HEK293 (cell line): ENCODE data around the gene TMEM45A.

ENCODE experiments used
- CTCF ChIA-PET: fragments of 350-600 bp; formaldehyde crosslinking; extraction: SDS; loops from one replicate; lab custom pipeline; 2021; ENCODE audit warnings: antibody characterized with exemption; lab: Yijun Ruan, JAX
- POLR2A ChIA-PET: fragments of 300-600 bp; formaldehyde crosslinking; extraction: SDS; loops from one replicate; lab custom pipeline; 2020; ENCODE audit warnings: antibody characterized with exemption, inconsistent platforms; lab: Yijun Ruan, JAX
- H3K27ac ChIP-seq: fragments of 200-500 bp; sonication (Bioruptor generic); 2 replicates; pipeline ENCODE4 v1.5.1; 2014; ENCODE audit warnings: low read depth, low read length, control low read depth, inconsistent platforms; ENCODE audit errors: extremely low read depth
- H3K36me3 ChIP-seq, 2 experiments: fragments of 200-500 bp in 1 of 2; sonication (Bioruptor generic) in 1 of 2; 1 replicate in 1 of 2; 2 replicates in 1 of 2; pipeline ENCODE4 v1.5.1; 2014 to 2017; ENCODE audit warnings: inconsistent platforms in 2 of 2, low read length in 2 of 2; ENCODE audit not compliant: control insufficient read depth in 2 of 2, insufficient read depth in 1 of 2
- H3K4me1 ChIP-seq: fragments of 200-500 bp; sonication (Bioruptor generic); 2 replicates; pipeline ENCODE4 v1.5.1; 2014; ENCODE audit warnings: mild to moderate bottlenecking, low read length, inconsistent platforms; ENCODE audit not compliant: control insufficient read depth, insufficient read depth
- H3K4me3 ChIP-seq: 2 replicates; pipeline ENCODE4 v1.5.1; 2011; ENCODE audit warnings: low read depth, mild to moderate bottlenecking, control low read depth, low read length, moderate library complexity
- H3K9me3 ChIP-seq: fragments of 200-500 bp; sonication (Bioruptor generic); 2 replicates; pipeline ENCODE4 v1.5.1; 2014; ENCODE audit warnings: low read depth, low read length, inconsistent platforms; ENCODE audit not compliant: control insufficient read depth, insufficient read depth
- GFI1B ChIP-seq: fragments of 450-650 bp; formaldehyde crosslinking; IDR thresholded peaks from 2 replicates; pipeline ENCODE4 v1.5.1; 2016; ENCODE audit warnings: missing biosample characterization, missing genetic modification characterization
- IKZF3 ChIP-seq: fragments of 450-650 bp; IDR thresholded peaks from 2 replicates; pipeline ENCODE4 v1.5.0; 2018; ENCODE audit warnings: missing biosample characterization, mild to moderate bottlenecking, missing genetic modification characterization, moderate library complexity
- KLF7 ChIP-seq: fragments of 450-650 bp; formaldehyde crosslinking; IDR thresholded peaks from 2 replicates; pipeline ENCODE4 v1.5.1; 2016; ENCODE audit warnings: missing biosample characterization, missing genetic modification characterization, borderline replicate concordance
- KLF8 ChIP-seq: fragments of 450-650 bp; formaldehyde crosslinking; IDR thresholded peaks from 2 replicates; pipeline ENCODE4 v1.5.1; 2016; ENCODE audit warnings: missing biosample characterization, missing genetic modification characterization
- MYNN ChIP-seq: fragments of 450-650 bp; formaldehyde crosslinking; IDR thresholded peaks from 2 replicates; pipeline ENCODE4 v1.5.1; 2016; ENCODE audit warnings: missing biosample characterization, missing genetic modification characterization, borderline replicate concordance
- SP7 ChIP-seq: fragments of 450-650 bp; formaldehyde crosslinking; IDR thresholded peaks from 2 replicates; pipeline ENCODE4 v1.5.1; 2016; ENCODE audit warnings: missing biosample characterization, missing genetic modification characterization
- ZBTB48 ChIP-seq: fragments of 450-650 bp; formaldehyde crosslinking; IDR thresholded peaks from 2 replicates; pipeline ENCODE4 v1.5.1; 2016; ENCODE audit warnings: missing biosample characterization, missing genetic modification characterization
- ZIC2 ChIP-seq: fragments of 450-650 bp; formaldehyde crosslinking; IDR thresholded peaks from 2 replicates; pipeline ENCODE4 v1.5.1; 2016; ENCODE audit warnings: missing biosample characterization, missing genetic modification characterization
- ZNF10 ChIP-seq: fragments of 450-650 bp; formaldehyde crosslinking; IDR thresholded peaks from 2 replicates; pipeline ENCODE4 v1.5.1; 2017; ENCODE audit warnings: missing biosample characterization, missing genetic modification characterization
- ZNF24 ChIP-seq: fragments of 450-650 bp; formaldehyde crosslinking; IDR thresholded peaks from 2 replicates; pipeline ENCODE4 v1.5.1; 2016; ENCODE audit warnings: missing biosample characterization, missing genetic modification characterization
- ZNF292 ChIP-seq: fragments of 450-650 bp; formaldehyde crosslinking; IDR thresholded peaks from 2 replicates; pipeline ENCODE4 v1.5.1; 2016; ENCODE audit warnings: low read depth, missing biosample characterization, missing genetic modification characterization, borderline replicate concordance
- ZNF335 ChIP-seq: fragments of 450-650 bp; formaldehyde crosslinking; conservative IDR thresholded peaks from 2 replicates; pipeline ENCODE4 v1.5.1; 2016; ENCODE audit warnings: missing biosample characterization, missing genetic modification characterization
- ZNF433 ChIP-seq: fragments of 450-650 bp; formaldehyde crosslinking; IDR thresholded peaks from 2 replicates; pipeline ENCODE4 v1.5.1; 2016; ENCODE audit warnings: missing biosample characterization, missing genetic modification characterization, low read depth
- ZNF529 ChIP-seq: fragments of 450-650 bp; formaldehyde crosslinking; IDR thresholded peaks from 2 replicates; pipeline ENCODE4 v1.5.1; 2017; ENCODE audit warnings: missing genetic modification characterization, missing biosample characterization; ENCODE audit not compliant: insufficient replicate concordance
- ZNF549 ChIP-seq: fragments of 450-650 bp; IDR thresholded peaks from 2 replicates; pipeline ENCODE4 v1.5.1; 2018; ENCODE audit warnings: missing biosample characterization, missing genetic modification characterization, mild to moderate bottlenecking, inconsistent platforms, moderate library complexity
- ZNF791 ChIP-seq: fragments of 450-650 bp; formaldehyde crosslinking; IDR thresholded peaks from 2 replicates; pipeline ENCODE4 v1.5.1; 2016; ENCODE audit warnings: missing biosample characterization, missing genetic modification characterization
- ZSCAN16 ChIP-seq: fragments of 450-650 bp; formaldehyde crosslinking; IDR thresholded peaks from 2 replicates; pipeline ENCODE4 v1.5.1; 2016; ENCODE audit warnings: missing biosample characterization, missing genetic modification characterization
- ZSCAN23 ChIP-seq: fragments of 450-650 bp; formaldehyde crosslinking; IDR thresholded peaks from 2 replicates; pipeline ENCODE4 v1.5.1; 2016; ENCODE audit warnings: missing biosample characterization, missing genetic modification characterization
- ZSCAN30 ChIP-seq: fragments of 450-650 bp; IDR thresholded peaks from 2 replicates; pipeline ENCODE4 v1.5.1; 2018; ENCODE audit warnings: missing biosample characterization, mild to moderate bottlenecking, missing genetic modification characterization, moderate library complexity
- TF ChIP-seq, protein P1 (sequence below): fragments of 450-650 bp; formaldehyde crosslinking; IDR thresholded peaks from 2 replicates; pipeline ENCODE4 v1.5.1; 2016; ENCODE audit warnings: missing biosample characterization, missing genetic modification characterization, borderline replicate concordance
- TF ChIP-seq, protein P2 (sequence below): fragments of 450-650 bp; formaldehyde crosslinking; IDR thresholded peaks from 2 replicates; pipeline ENCODE4 v1.5.1; 2016; ENCODE audit warnings: missing biosample characterization, missing genetic modification characterization
- TF ChIP-seq, protein P3 (sequence below): fragments of 450-650 bp; formaldehyde crosslinking; IDR thresholded peaks from 2 replicates; pipeline ENCODE4 v1.5.1; 2016; ENCODE audit warnings: missing biosample characterization, missing genetic modification characterization
- TF ChIP-seq, protein P4 (sequence below): fragments of 450-650 bp; formaldehyde crosslinking; optimal IDR thresholded peaks from 2 replicates; pipeline ENCODE3; 2016; ENCODE audit warnings: missing biosample characterization, mild to moderate bottlenecking, missing genetic modification characterization

TMEM45A gene

DNA sequence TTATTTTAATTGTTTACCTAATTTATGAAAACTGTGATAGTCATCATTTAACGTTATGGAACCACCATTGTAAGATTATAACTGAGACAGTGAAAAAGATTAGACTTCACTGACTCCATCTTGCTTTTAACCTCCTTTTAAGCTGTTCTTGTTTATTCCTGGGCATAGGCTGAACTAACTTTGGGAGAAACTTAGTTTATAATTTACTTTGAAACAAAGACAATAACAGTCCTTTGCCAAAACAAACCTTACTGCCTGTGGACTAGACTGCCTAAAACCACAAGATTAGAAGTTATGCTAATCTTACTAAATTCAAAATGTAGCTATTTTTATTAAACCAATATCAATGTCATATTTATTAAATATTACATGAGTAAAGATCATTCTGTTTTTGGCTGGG lies 44.3 kb upstream of the TMEM45A start:
- no peak overlapping the region for H3K27ac ChIP-seq
- H3K4me1 ChIP-seq: no peaks in the 10 kb centered on the region
- ChIA-PET POLR2A (no interaction called here), CTCF (interaction anchor here (0.6 to 2.0 kb wide), 4 partner anchors 8 to 1166 kb away, joined by 3 to 13 read pairs (median 6); no protein-coding TSS in a partner anchor)
- TF ChIP-seq ZSCAN16: no peak
- no peak for TF ChIP-seq ZIC2 (tag by site-specific recombination)
- no peak for TF ChIP-seq IKZF3
- no peaks in the 10 kb centered on the region for H3K9me3 ChIP-seq
- no peaks in the 10 kb centered on the region for H3K36me3 ChIP-seq
- H3K4me3 ChIP-seq: no peak overlapping the region

DNA sequence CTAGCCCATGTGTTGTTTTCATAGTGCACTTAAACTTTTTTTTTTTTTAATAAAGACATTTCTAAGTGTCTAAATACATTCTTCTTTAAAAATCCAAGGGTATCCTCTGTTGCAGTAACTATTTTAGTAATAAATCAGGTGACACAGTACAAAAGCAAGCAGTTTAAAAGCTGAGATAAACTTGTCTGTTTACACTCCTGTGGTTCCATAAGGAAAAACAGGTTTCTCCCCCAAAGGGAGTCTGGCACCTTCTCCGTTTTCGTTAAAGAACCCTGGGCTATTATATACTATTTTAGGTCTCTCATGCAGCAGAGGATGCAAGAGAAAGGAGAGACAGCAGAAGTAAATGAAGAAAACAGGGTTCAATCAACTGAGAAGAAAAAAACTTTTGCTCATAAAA lies 43.2 kb upstream of the TMEM45A start:
- CTCF ChIA-PET: interaction anchor here (0.6 to 2.0 kb wide), 5 partner anchors 9 to 126 kb away, joined by 3 to 13 read pairs (median 5); no protein-coding TSS in a partner anchor
- Histone ChIP-seq H3K9me3 (no peaks in the 10 kb centered on the region), H3K27ac (no peak overlapping the region), H3K4me1 (no peaks in the 10 kb centered on the region)
- TF ChIP-seq ZSCAN30 (tag by site-specific recombination) (no peak), MYNN (tag by site-specific recombination) (no peak), KLF8 (no peak), ZNF335 (no peak), ZSCAN23 (no peak), ZNF791 (no peak), ZNF529 (tag by site-specific recombination) (no peak), SP7 (tag by site-specific recombination) (no peak), GFI1B (tag by site-specific recombination) (no peak), ZNF292 (tag by site-specific recombination) (no peak), ZNF433 (tag by site-specific recombination) (no peak), ZNF549 (no peak), ZBTB48 (tag by site-specific recombination) (no peak), KLF7 (tag by site-specific recombination) (no peak), ZNF10 (no peak), ZNF24 (tag by site-specific recombination) (no peak)
- TF ChIP-seq, protein P1, sequence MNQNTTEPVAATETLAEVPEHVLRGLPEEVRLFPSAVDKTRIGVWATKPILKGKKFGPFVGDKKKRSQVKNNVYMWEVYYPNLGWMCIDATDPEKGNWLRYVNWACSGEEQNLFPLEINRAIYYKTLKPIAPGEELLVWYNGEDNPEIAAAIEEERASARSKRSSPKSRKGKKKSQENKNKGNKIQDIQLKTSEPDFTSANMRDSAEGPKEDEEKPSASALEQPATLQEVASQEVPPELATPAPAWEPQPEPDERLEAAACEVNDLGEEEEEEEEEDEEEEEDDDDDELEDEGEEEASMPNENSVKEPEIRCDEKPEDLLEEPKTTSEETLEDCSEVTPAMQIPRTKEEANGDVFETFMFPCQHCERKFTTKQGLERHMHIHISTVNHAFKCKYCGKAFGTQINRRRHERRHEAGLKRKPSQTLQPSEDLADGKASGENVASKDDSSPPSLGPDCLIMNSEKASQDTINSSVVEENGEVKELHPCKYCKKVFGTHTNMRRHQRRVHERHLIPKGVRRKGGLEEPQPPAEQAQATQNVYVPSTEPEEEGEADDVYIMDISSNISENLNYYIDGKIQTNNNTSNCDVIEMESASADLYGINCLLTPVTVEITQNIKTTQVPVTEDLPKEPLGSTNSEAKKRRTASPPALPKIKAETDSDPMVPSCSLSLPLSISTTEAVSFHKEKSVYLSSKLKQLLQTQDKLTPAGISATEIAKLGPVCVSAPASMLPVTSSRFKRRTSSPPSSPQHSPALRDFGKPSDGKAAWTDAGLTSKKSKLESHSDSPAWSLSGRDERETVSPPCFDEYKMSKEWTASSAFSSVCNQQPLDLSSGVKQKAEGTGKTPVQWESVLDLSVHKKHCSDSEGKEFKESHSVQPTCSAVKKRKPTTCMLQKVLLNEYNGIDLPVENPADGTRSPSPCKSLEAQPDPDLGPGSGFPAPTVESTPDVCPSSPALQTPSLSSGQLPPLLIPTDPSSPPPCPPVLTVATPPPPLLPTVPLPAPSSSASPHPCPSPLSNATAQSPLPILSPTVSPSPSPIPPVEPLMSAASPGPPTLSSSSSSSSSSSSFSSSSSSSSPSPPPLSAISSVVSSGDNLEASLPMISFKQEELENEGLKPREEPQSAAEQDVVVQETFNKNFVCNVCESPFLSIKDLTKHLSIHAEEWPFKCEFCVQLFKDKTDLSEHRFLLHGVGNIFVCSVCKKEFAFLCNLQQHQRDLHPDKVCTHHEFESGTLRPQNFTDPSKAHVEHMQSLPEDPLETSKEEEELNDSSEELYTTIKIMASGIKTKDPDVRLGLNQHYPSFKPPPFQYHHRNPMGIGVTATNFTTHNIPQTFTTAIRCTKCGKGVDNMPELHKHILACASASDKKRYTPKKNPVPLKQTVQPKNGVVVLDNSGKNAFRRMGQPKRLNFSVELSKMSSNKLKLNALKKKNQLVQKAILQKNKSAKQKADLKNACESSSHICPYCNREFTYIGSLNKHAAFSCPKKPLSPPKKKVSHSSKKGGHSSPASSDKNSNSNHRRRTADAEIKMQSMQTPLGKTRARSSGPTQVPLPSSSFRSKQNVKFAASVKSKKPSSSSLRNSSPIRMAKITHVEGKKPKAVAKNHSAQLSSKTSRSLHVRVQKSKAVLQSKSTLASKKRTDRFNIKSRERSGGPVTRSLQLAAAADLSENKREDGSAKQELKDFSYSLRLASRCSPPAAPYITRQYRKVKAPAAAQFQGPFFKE: no peak
- TF ChIP-seq, protein P2, sequence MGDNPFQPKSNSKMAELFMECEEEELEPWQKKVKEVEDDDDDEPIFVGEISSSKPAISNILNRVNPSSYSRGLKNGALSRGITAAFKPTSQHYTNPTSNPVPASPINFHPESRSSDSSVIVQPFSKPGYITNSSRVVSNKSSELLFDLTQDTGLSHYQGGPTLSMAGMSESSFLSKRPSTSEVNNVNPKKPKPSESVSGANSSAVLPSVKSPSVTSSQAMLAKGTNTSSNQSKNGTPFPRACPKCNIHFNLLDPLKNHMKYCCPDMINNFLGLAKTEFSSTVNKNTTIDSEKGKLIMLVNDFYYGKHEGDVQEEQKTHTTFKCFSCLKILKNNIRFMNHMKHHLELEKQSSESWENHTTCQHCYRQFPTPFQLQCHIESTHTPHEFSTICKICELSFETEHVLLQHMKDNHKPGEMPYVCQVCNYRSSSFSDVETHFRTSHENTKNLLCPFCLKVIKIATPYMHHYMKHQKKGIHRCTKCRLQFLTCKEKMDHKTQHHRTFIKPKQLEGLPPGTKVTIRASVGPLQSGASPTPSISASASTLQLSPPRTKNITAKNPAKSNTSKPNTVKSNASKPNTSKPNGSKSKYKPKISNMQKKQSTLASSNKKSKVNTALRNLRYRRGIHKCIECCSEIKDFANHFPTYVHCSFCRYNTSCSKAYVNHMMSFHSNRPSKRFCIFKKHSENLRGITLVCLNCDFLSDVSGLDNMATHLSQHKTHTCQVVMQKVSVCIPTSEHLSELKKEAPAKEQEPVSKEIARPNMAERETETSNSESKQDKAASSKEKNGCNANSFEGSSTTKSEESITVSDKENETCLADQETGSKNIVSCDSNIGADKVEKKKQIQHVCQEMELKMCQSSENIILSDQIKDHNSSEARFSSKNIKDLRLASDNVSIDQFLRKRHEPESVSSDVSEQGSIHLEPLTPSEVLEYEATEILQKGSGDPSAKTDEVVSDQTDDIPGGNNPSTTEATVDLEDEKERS: no peak
- TF ChIP-seq, protein P3, sequence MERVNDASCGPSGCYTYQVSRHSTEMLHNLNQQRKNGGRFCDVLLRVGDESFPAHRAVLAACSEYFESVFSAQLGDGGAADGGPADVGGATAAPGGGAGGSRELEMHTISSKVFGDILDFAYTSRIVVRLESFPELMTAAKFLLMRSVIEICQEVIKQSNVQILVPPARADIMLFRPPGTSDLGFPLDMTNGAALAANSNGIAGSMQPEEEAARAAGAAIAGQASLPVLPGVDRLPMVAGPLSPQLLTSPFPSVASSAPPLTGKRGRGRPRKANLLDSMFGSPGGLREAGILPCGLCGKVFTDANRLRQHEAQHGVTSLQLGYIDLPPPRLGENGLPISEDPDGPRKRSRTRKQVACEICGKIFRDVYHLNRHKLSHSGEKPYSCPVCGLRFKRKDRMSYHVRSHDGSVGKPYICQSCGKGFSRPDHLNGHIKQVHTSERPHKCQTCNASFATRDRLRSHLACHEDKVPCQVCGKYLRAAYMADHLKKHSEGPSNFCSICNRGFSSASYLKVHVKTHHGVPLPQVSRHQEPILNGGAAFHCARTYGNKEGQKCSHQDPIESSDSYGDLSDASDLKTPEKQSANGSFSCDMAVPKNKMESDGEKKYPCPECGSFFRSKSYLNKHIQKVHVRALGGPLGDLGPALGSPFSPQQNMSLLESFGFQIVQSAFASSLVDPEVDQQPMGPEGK (tag by site-specific recombination): no peak
- TF ChIP-seq, protein P4, sequence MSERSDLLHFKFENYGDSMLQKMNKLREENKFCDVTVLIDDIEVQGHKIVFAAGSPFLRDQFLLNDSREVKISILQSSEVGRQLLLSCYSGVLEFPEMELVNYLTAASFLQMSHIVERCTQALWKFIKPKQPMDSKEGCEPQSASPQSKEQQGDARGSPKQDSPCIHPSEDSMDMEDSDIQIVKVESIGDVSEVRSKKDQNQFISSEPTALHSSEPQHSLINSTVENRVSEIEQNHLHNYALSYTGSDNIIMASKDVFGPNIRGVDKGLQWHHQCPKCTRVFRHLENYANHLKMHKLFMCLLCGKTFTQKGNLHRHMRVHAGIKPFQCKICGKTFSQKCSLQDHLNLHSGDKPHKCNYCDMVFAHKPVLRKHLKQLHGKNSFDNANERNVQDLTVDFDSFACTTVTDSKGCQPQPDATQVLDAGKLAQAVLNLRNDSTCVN (tag by site-specific recombination): no peak
- TF ChIP-seq, all 188 proteins: peak for 0
- Histone ChIP-seq H3K4me3 (no peak overlapping the region), H3K36me3 (no peaks in the 10 kb centered on the region)
- POLR2A ChIA-PET: no interaction called here
